GF-D8 (cell line): ENCODE results near the gene CACNA1H.
"Not testable (repeated sequence)": the region's sequence is repeated elsewhere in the genome, so short reads cannot be mapped to it uniquely, and the experiment has no call there.

ENCODE experiments used
- DNase-seq: peaks from one replicate; lab custom pipeline; 2025; lab: John Stamatoyannopoulos, UW

The CACNA1H gene

DNA sequence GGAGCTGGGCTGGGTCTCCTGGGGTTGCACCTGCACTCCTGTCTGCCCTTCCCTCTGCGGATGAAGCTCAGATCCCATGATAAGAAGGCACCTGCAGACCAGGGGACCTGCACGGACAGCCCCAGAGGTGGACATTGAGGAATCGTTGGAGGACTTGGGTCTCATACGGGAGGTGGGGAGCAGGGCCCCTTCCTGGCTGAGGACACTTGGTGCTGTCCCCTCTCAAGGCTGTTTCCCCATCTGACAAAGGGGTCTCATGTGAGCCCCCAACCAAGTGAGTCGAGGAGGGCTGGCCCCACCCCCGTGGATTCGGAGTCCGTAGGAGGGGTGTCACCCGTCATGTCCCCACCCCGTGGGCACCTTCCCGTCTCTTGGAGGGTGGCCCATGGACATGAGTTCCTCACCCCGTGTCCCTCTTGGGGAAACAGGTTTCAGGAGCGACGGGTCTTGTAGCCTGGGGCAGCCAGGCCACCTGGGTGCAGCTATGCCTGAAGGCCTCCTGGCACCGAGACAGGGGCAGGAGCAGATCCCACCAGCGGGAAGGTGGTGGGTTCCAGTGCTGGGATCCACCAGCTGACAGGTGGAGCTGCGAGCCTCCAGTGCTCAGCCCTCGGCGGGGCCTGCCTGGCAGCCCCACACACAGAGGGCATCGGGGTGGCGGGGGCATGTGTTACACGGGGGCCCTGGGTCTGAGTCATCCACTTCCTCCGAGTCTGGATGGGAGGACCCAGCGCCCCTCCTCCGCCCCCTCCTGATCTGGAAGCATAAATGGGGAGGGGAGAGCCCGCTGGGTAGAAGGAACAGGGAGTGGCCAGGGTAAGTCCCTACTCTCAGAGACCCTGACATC, 102.6 kb downstream of the CACNA1H start, which contains the start of gene TPSD1:
Gene TPSD1 (plus strand): TSS at position 794 of the 847 bp plus-strand sequence. CDS start 212 bp downstream, outside the sequence.
- DNase-seq = not testable (repeated sequence)

DNA sequence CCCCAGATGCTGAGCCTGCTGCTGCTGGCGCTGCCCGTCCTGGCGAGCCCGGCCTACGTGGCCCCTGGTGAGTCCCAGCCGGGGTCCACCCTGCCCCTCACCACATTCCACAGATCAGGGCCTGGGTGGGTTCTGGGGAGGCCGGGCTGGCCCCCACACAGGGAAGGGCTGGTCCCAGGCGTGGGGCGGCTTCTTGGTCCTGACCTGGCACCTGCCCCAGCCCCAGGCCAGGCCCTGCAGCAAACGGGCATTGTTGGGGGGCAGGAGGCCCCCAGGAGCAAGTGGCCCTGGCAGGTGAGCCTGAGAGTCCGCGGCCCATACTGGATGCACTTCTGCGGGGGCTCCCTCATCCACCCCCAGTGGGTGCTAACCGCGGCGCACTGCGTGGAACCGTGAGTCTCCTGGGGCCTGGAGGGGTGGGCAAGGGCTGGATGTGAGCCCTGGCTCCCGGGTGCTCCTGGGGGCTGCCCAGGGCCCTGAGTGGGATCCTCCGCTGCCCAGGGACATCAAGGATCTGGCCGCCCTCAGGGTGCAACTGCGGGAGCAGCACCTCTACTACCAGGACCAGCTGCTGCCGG, 103.5 kb downstream of the CACNA1H start:
- DNase-seq = not testable (repeated sequence)

DNA sequence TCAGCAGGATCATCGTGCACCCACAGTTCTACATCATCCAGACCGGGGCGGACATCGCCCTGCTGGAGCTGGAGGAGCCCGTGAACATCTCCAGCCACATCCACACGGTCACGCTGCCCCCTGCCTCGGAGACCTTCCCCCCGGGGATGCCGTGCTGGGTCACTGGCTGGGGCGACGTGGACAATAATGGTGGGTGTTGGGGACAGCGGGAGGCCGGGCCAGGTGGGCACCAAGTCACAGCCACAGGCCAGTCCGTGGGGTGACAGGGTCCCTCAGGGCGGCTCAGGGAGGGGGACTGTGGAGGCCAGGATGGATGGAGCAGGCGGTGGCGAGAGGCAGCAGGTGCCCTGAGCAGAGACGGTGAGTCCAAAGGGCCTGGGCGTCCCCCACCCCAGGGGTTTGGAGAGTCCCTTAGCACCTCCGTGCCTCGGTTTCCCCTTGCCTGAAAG, 104.0 kb downstream of the CACNA1H start:
- no peak for DNase-seq

DNA sequence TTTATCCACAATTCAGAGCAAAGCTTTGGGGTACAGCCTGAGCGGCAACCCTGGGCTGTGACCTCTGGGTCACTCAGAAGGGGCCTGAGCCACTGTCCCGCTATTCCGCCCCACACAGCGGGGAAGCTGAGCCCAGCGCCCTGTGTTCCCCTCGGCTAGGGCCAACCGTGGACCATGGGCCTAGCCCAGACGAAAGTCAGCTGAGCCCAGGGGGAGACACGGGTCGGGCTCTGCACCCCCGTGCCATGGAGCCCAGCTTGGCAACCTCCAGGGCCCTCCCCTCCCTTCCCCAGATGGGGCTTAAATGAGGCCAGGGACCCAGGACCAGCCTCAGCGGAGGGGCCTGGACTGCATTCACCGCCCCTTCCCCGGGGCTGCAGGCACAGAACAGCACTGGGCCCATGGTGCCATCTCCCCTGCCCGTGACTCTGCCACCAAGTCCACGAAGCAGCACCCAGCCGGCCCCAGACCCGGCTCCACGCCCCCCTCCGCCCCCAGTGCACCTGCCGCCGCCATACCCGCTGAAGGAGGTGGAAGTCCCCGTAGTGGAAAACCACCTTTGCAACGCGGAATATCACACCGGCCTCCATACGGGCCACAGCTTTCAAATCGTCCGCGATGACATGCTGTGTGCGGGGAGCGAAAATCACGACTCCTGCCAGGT, 104.8 kb downstream of the CACNA1H start:
- DNase-seq = no peak

DNA sequence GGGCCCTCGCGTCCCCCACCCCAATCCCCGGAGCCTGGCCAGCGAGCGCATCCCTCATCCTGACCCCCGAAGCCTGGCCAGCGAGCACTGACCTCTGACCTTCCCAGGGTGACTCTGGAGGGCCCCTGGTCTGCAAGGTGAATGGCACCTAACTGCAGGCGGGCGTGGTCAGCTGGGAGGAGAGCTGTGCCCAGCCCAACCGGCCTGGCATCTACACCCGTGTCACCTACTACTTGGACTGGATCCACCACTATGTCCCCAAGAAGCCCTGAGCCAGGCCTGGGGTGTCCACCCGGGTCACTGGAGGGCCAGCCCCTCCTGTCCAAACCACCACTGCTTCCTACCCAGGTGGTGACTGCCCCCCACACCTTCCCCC, 105.3 kb downstream of the CACNA1H start:
- no peak for DNase-seq

DNA sequence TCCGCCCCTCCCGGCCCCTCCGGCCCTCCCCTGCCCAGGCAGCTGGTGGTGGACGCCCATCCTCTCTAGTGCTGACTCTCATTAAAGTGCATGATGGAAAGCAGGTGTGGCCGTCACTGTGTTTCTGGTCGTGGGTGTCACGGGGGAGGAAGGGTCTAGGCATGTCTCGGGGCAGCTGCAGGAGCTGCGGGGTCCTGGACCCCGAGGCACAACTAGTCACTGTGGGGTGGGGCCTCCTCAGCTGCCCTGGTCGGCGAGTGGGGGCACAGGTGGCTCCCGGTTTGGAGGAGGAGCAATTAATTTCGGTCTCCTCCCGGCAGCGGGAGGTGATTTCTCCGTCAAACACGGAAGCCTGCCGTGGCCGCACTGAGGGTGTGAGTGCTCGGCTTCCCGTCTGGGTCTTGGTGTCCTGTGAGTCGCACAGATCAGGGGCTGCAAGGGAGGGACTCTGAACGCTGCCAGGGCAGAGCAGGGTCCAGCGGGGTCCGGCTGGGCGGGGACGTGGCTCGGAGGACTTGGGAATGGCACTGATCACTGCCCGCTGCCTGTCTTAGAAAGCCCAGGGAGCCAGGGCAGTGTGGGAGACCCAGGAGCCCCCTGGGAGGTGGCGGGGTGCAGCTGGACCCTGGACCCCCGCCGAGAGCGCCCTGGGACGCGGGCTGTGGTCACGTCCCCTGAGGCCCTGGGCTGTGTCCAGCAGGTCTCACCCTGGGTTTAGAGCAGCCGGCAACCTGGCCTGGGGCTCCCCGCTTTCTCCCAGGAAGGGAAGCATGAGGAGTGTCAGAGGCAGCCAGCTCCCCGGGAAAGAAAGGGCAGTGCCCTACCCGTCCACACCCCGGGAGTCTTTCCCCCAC, 106.2 kb downstream of the CACNA1H start:
- no peak for DNase-seq

DNA sequence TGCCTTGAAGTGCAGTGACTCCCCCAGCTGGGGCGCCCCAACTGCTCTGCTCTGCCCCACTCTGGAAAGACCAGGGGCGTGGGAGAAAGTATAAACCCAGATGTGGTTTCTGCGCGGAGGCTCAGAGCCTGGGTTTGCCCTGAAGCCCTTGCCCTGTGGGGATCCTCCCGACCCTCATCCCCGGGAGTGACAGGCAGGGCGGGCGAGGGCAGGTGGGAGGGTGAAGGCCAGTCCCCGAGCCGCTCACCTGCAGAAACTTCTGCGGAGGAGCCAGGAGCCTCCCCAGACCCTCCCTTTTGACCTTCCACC, 106.8 kb downstream of the CACNA1H start:
- DNase-seq = no peak

DNA sequence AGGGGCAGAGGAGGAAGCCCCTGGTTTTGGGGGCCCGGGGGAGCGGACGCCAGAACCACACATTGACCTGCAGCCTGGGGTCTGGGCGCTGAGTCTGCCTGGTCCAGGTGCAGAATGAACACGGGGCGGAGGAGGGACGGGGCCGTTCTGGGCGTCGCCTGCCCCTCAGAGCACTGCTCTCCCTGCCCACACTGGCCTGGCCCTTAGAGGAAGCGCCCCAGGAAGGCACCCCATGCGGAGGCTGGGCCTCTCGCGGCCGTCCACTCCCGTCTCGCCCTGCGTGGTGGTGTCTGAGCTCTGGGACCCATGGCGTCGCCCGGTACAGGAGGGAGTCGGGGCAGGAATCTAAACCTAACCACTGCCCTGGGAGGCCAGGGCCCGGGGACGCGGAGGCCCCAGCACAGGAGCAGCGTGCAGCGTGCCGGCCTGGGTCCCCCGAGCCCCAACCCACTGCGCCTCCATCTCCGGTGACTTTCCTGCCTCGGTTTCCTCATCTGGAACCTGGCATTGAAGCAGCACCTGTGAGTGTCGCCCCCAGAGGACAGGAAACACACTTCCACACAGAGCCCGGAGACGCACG, 107.3 kb downstream of the CACNA1H start:
- no peak for DNase-seq

DNA sequence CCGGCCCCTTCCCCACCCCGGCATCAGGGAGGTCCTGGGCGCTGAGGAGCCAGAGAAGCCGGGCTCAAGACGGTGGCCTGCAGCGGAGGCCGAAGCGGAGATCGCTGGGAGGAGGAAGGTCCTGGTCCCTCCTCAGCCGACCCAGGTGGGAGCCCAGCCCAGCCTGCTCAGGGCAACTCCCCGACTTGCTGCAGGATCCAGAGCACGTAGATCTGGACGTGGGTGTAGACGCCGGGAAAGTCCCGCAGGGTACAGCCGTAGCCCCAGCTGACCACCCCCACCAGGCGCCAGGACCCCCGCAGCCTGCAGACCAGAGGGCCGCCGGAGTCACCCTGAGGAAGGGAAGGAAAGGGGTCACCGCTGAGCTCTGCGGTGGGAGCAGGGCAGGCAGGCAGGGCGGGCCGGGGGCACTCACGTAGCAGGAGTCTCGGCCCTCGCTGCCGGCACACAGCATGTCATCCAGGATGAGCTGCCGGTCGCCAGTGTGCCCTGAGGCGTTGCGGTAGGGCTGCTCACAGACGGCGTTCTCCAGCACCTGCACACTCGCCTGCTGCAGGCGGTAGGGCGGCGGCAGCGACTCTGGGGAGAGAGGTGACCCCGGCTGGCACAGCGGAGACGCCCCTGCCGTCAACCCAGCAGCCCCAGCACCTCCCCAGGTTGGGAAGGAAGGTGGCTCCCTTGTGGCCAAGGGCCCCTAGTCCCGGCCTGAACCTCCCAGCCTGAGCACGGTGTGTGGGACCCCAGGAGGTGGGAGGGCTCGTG, 108.4 kb downstream of the CACNA1H start:
- no peak for DNase-seq

DNA sequence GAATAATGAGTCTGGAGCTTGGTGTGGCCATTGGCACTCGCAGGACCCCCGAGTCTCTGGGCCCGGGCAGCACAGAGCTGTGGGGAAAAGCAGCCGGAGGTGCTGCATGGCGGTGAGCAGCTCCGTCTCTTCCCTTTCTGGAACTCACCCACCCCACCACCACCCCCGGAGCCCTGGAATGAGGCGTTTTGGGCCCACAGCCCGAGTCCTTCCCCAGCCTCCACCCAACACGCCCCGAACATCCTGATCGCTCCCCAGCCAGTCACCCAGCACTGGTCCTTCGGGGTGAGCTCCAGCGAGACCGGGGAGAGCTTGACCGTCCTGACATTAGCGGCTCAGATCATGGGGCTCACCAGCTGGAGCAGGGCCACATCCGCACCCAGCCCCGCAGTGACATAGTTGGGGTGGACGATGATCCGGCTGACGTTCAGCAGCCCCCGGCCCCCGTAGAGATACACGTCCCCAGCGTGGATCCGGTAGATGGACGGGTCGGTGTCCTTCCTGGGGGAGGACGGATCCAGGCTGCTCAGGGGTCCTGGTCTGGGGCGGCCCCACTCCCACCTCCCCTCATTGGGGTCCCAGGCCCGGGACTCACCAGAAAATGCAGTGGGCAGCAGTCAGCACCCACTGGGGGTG, 109.4 kb downstream of the CACNA1H start:
- DNase-seq = no peak

DNA sequence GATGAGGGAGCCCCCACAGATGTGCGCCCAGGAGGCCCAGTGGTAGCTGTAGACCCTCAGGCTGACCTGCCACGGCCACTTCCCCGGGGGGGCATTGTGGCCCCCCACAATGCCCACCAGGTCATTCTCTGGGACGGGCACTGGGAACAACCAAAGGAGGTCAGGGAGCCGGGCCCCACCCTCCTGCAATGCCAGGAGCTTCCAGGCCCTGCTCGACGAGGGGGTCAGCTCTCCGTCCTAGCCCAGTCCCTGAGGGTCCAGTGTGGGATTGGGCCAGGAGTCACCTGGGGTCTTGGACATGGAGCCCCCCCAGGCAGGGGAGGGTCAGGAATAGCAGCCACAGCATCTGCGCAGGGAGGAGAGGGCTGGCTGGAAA, 109.9 kb downstream of the CACNA1H start:
- DNase-seq = no peak

DNA sequence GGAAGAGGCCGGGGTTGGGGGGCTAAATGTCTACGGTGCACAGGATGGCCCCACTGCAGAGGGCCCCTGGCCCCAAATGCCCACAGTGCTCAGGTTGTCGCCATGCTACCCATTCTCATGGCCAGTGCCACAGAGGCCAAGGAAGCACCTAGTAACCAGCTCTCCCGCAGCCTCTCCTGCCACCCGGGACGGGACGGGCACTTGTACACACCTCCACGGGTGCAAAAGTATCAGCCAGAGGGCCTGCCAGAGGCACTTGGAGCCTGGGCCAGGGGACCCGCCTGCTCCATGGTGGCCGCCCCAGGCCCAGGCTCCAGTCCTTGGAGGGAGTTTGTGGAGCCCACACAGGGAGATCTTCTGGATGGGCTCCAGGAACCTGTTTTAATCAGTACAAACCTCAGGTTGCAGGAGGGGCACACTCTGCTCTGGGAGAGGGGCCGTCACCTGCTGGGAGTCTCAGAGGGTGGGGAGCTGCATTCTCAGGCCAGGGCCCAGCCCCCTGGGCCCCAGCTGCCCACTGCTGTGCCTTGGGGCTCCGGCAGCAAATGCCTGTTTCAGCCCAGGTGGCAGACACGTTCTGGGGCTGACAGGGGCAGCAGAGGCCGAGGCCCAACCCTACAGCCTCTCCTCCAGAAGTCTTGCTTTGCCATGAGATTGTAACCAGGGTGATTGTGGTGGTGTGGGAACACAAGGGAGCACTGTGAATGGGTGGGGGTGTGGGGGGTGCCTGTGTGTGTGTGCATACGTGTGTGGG, 110.9 kb downstream of the CACNA1H start:
- no peak for DNase-seq

DNA sequence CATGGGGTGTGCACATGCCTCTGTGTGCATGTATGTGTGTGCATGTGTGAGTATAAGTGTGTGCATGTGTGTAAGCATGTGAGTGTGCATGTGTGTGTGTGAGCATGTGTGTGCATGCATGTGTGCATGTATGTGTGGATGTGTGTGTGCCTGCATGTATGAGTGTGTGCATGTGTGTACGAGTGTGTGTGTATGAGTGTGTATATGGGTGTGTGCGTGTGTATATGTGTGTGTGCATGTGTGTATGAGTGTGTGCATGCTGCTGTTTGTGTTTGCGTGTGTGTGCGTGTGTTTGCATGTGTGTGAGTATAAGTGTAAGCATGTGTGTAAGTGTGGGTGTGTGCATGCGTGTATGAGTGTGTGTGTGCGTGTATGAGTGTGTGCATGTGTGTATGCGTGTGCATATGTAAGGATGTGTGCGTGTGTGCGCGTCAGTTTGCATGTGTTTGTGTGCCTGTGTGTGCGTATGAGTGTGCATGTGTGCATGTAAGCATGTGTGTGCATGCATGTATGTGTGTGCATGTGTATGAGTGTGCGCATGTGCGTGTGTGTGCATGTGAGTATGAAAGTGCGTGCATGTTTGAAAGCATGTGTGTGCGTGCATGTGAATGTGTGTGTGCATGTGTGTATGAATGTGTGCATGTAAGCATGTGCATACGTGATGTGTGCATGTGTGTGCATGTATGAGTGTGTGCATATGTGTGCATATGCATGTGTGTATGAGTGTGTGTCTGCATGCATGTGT, 111.6 kb downstream of the CACNA1H start:
- DNase-seq = no peak

DNA sequence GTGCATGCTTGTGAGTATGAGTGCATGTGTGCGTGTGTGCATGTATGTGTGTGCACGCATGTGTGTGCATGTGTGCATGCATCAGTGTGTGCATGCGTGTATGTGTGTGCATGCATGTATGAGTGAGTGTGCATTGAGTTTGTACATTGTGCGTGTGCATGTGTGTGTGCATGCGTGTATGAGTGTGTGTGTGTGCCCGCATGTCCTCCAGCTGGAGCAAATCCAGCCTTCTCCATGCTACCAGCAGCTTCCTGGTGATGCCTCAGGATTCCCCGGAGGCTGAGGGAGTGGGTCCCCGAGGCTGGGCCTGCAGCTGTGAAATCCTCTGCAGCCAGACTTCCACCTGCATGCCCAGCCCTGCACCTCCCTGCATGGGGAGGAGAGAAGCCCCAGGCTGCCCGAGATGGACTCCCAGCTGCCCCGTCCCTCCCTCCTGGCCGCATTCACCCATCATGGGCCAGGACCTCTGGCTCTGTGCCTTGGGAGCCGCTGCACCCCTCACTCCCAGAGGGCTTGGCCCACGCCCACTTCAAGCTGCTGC, 112.3 kb downstream of the CACNA1H start:
- DNase-seq = no peak

DNA sequence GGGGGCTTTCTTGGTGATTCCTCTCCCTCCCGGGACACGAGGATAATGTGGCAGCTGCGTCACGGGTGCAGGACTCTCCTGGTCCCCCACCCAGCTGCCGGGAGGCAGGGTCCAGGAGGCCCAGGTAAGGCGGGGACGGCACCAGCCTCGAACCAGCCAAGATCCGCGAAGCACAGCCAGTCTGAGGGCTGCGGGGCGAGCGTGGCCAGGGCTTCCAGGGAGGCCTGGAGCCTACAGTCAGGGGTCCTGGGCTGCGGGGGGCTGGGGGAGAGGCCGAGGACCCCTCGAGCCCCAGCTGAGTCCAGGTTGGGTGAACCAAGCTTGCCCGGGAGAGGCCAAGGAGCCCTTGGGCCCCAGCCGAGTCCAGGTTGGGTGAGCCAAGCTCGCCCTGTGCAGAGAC, 112.9 kb downstream of the CACNA1H start:
- no peak for DNase-seq

DNA sequence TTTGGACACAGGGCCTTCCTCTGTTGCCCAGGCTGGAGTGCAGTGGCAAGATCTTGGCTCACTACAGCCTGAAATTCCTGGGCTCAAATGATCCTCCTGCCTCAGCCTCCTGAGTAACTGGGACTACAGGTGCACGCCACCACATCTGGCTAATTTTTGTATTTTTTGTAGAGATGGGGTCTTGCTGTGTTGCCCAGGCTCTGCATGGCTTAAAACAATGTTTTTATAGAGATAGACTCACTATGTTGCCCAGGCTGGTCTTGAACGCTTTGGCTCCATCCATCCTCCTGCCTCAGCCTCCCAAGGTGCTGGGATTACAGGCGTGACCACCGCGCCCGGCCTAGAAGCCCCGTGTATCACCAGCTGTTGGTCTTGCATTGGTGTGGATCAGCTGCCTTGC, 116.5 kb downstream of the CACNA1H start:
- not testable (repeated sequence) for DNase-seq

DNA sequence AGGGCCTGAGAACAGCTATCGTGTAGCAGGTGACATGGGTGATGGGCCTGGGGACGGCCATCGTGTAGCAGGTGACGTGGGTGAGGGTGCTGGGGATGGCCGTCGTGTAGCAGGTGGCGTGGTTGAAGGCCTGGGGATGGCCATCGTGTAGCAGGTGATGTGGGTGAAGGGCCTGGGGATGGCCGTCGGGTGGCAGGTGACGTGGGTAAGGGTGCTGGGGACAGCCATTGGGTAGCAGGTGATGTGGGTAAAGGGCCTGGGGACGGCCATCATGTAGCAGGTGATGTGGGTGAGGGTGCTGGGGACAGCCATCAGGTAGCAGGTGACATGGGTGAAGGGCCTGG, 118.4 kb downstream of the CACNA1H start:
- DNase-seq = no peak
